HepG2 (cell line): ENCODE results near the gene KLHDC4. TPM values are rescaled to one million over a fixed set of nuclear protein-coding genes. Genes with fewer than 3 reads are reported as not detected.

Source experiments
- ATAC-seq: fragments of 200-7000 bp; cut with Tn5 transposase; 3 replicates; pipeline ENCODE4 v1.9.1; 2020; ENCODE audit warnings: mild to moderate bottlenecking, moderate library complexity
- BruUV-seq: library from RNA; stranded (reverse); fragments of 400-500 nt; replicated peaks from 2 replicates; lab custom pipeline; 2021; lab: Mats Ljungman, UMichigan
- CTCF ChIA-PET: fragments of 300-600 bp; formaldehyde crosslinking; extraction: SDS; loops from one replicate; lab custom pipeline; 2021; ENCODE audit warnings: low total read pairs, inconsistent platforms, low intra/inter-chr PET ratio; lab: Yijun Ruan, JAX
- POLR2A ChIA-PET: fragments of 350-600 bp; sonication (Branson Sonifier 250); formaldehyde crosslinking; loops from one replicate; lab custom pipeline; 2020; ENCODE audit warnings: antibody characterized with exemption, inconsistent platforms; lab: Yijun Ruan, JAX
- DNase-seq: peaks from one replicate; pipeline ENCODE4 v3.0.0-alpha.2; 2015; ENCODE audit warnings: low spot score
- FAIRE-seq: peaks from 3 replicates; lab custom pipeline; 2011; peaks lifted over from hg19 to GRCh38; lab: Jason Lieb, UNC
- H2AFZ ChIP-seq: one replicate; pipeline ENCODE4 v1.6.1; 2011; ENCODE audit warnings: low read length, inconsistent platforms
- H3K27ac ChIP-seq: fragments of 300-600 bp; 3 replicates; pipeline ENCODE4 v1.8.0; 2011; ENCODE audit warnings: mixed run types, mild to moderate bottlenecking, mixed read lengths, low read length, inconsistent platforms; ENCODE audit not compliant: insufficient read depth; ENCODE audit errors: extremely low read length
- H3K27me3 ChIP-seq, 2 experiments: fragments of 200-600 bp in 1 of 2; 2 replicates in 1 of 2; 3 replicates in 1 of 2; pipeline versions ENCODE4 v1.6.0 to v1.8.0; 2011; ENCODE audit warnings: low read length in 2 of 2, mild to moderate bottlenecking in 2 of 2, moderate library complexity in 2 of 2, inconsistent platforms in 1 of 2; ENCODE audit not compliant: insufficient read depth in 2 of 2, control insufficient read depth in 1 of 2
- H3K36me3 ChIP-seq, 2 experiments: fragments of 200-600 bp in 1 of 2; replicated peaks in 1 of 2; 2 replicates in 1 of 2; 3 replicates in 1 of 2; pipeline versions ENCODE4 v1.5.1 to v1.8.0; 2011; ENCODE audit warnings: low read length in 2 of 2, inconsistent platforms in 1 of 2; ENCODE audit not compliant: insufficient read depth in 2 of 2, control insufficient read depth in 1 of 2
- H3K4me1 ChIP-seq: 2 replicates; pipeline ENCODE4 v1.5.1; 2012; ENCODE audit warnings: low read length, inconsistent platforms; ENCODE audit not compliant: insufficient read depth
- H3K4me2 ChIP-seq: 2 replicates; pipeline ENCODE4 v1.6.0; 2011; ENCODE audit warnings: low read depth, low read length, inconsistent platforms
- H3K4me3 ChIP-seq, 3 experiments: fragments of 200-600 bp in 1 of 3; sonication (generic), shearing (Covaris generic) in 1 of 3; replicated peaks in 1 of 3; 2 replicates each; pipeline ENCODE4 v1.5.1; 2011 to 2016; ENCODE audit warnings: low read length in 3 of 3, inconsistent platforms in 2 of 3, low read depth in 2 of 3, mild to moderate bottlenecking in 2 of 3, control low read depth in 1 of 3, mixed read lengths in 1 of 3; ENCODE audit not compliant: insufficient read depth in 1 of 3
- H3K79me2 ChIP-seq: one replicate; pipeline ENCODE4 v1.6.1; 2011; ENCODE audit warnings: low read length, inconsistent platforms; ENCODE audit not compliant: insufficient read depth
- H3K9ac ChIP-seq: 2 replicates; pipeline ENCODE4 v1.6.0; 2011; ENCODE audit warnings: mild to moderate bottlenecking, low read depth, low read length, inconsistent platforms; ENCODE audit not compliant: insufficient read depth
- H3K9me3 ChIP-seq: 2 replicates; pipeline ENCODE4 v1.5.1; 2012; ENCODE audit warnings: mild to moderate bottlenecking, low read length
- H4K20me1 ChIP-seq: 2 replicates; pipeline ENCODE4 v1.6.0; 2011; ENCODE audit warnings: inconsistent platforms, mild to moderate bottlenecking, low read length, moderate library complexity; ENCODE audit not compliant: insufficient read depth
- ARHGAP35 ChIP-seq: sonication (generic); formaldehyde crosslinking; IDR thresholded peaks from 2 replicates; pipeline ENCODE4 v1.9.0; 2022; ENCODE audit warnings: mild to moderate bottlenecking, inconsistent platforms, moderate library complexity, missing genetic modification reagents, borderline replicate concordance
- ARID2 ChIP-seq: sonication (generic); formaldehyde crosslinking; IDR thresholded peaks from 2 replicates; pipeline ENCODE4 v1.8.1; 2022; ENCODE audit warnings: mild to moderate bottlenecking, missing genetic modification reagents, borderline replicate concordance
- JARID2 ChIP-seq: sonication (generic); formaldehyde crosslinking; IDR thresholded peaks from 2 replicates; pipeline ENCODE4 v1.8.1; 2023; ENCODE audit warnings: missing genetic modification reagents, inconsistent platforms; ENCODE audit not compliant: insufficient replicate concordance
- SALL1 ChIP-seq: sonication (generic); formaldehyde crosslinking; IDR thresholded peaks from 2 replicates; pipeline ENCODE4 v1.8.0; 2022; ENCODE audit warnings: mild to moderate bottlenecking, missing genetic modification reagents
- TBX3 ChIP-seq: fragments of 450-650 bp; IDR thresholded peaks from 2 replicates; pipeline ENCODE4 v1.6.1; 2017; ENCODE audit warnings: antibody characterized with exemption, mild to moderate bottlenecking, inconsistent platforms, borderline replicate concordance
- ZNF337 ChIP-seq: sonication (generic); formaldehyde crosslinking; IDR thresholded peaks from 2 replicates; pipeline ENCODE4 v1.5.1; 2020; ENCODE audit warnings: missing genetic modification reagents, low read depth, mild to moderate bottlenecking, borderline replicate concordance
- ZNF615 ChIP-seq: sonication (generic); formaldehyde crosslinking; IDR thresholded peaks from 2 replicates; pipeline ENCODE4 v1.5.0; 2020; ENCODE audit warnings: mild to moderate bottlenecking, missing genetic modification reagents, borderline replicate concordance
- ZNF816 ChIP-seq: sonication (generic); formaldehyde crosslinking; IDR thresholded peaks from 2 replicates; pipeline ENCODE4 v1.8.0; 2022; ENCODE audit warnings: missing genetic modification reagents, mild to moderate bottlenecking, borderline replicate concordance
- WGBS: methylation state at CpG from one replicate; pipeline ENCODE4 v1.1.6; 2017; ENCODE audit warnings: low lambda C conversion rate; 5-methylcytosine and 5-hydroxymethylcytosine counted together
- in situ Hi-C: cut with HindIII; loops from 2 replicates; pipeline ENCODE4 v1.10.0; 2017; ENCODE audit warnings: low pct_unique_long_range_greater_than_20kb; ENCODE audit not compliant: extremely low pct_ligation_motif_present
- intact Hi-C: fragments of 100-400 bp; cut with micrococcal nuclease; formaldehyde crosslinking; loops from one replicate; pipeline ENCODE4 v1.10.0; 2022; ENCODE audit not compliant: unreplicated experiment
- polyA plus RNA-seq, 8 experiments: library from polyadenylated mRNA; depleted of rRNA in 3 of 8; stranded (reverse) in 7 of 8; unstranded in 1 of 8; fragments of >200 nt; fragmentation: Illumina TruSeq in 4 of 8; extraction: Trizol in 4 of 8; gene quantifications; 2 replicates each; pipeline versions ENCODE4 v1.2.1 to v1.2.3, GENCODE V29; 2011 to 2016; ENCODE audit warnings: low read depth in 4 of 8, missing spikeins in 1 of 8, mixed read lengths in 1 of 8; ENCODE audit not compliant: insufficient read depth in 1 of 8
- total RNA-seq, 5 experiments: library from RNA; depleted of rRNA; stranded (reverse); fragments of >200 nt; fragmentation: Illumina TruSeq; extraction: Trizol; gene quantifications; 2 replicates each; pipeline ENCODE4 v1.2.3, GENCODE V29; 2016; ENCODE audit warnings: low read depth in 1 of 5
- TF ChIP-seq, protein P1 (sequence below): sonication (generic); formaldehyde crosslinking; IDR thresholded peaks from 2 replicates; pipeline ENCODE4 v1.4.0; 2020; ENCODE audit warnings: missing genetic modification reagents
- TF ChIP-seq, protein P2 (sequence below): sonication (generic); formaldehyde crosslinking; IDR thresholded peaks from 2 replicates; pipeline ENCODE4 v1.8.1; 2023; ENCODE audit warnings: mild to moderate bottlenecking, inconsistent platforms, moderate library complexity, missing genetic modification reagents, borderline replicate concordance

Gene KLHDC4
- total and polyA plus RNA-seq, 2 of the 13 experiments (the other 11 are each of a cell fraction or from before 2014, with no cell fraction given) = 18.7 to 31.8 TPM

DNA sequence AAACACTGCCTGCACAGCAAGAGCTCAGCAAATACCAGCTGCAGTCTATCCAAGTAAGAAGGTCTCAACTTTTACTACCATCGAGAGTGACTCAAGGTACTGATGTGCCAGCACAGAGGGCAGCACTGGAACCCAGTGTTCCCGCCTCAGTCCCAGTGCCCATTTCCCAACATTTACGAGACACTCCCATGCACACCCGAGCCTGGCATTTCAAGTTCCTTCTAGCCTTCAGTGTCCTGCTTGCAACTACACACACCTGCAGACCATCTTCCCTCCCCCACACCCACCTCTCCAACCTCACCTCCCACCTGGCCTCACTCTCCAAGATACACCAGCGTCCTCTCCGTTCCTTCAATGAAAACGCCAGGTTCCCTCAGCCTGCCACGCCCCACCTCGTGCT is 3.2 kb downstream of the KLHDC4 start:
- Histone ChIP-seq H3K27ac (no peak overlapping the region), H3K9me3 (no peaks in the 10 kb centered on the region), H4K20me1 (no peaks in the 10 kb centered on the region), H2AFZ (no peak overlapping the region), H3K9ac (no peak overlapping the region), H3K36me3 (peaks cover 19 to 47% of the 10 kb centered on the region in 2 experiments), H3K27me3 (no peaks in the 10 kb centered on the region; a peak in 1 of 5 replicates), H3K4me2 (no peak overlapping the region), H3K79me2 (peaks cover 31% of the 10 kb centered on the region), H3K4me1 (peaks cover 35% of the 10 kb centered on the region), H3K4me3 (no peak overlapping the region)
- no peak for TF ChIP-seq ARHGAP35
- TF ChIP-seq ZNF337 (CRISPR knock-in tag) = no peak
- TF ChIP-seq SALL1 (CRISPR knock-in tag) = no peak
- no peak for TF ChIP-seq JARID2 (CRISPR knock-in tag)
- TF ChIP-seq, protein P1, sequence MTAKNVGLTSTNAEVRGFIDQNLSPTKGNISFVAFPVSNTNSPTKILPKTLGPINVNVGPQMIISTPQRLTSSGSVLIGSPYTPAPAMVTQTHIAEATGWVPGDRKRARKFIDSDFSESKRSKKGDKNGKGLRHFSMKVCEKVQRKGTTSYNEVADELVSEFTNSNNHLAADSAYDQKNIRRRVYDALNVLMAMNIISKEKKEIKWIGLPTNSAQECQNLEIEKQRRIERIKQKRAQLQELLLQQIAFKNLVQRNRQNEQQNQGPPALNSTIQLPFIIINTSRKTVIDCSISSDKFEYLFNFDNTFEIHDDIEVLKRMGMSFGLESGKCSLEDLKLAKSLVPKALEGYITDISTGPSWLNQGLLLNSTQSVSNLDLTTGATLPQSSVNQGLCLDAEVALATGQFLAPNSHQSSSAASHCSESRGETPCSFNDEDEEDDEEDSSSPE = no peak
- no peak for TF ChIP-seq ARID2 (CRISPR knock-in tag)
- no peak for TF ChIP-seq ZNF615
- no peak for TF ChIP-seq TBX3
- TF ChIP-seq ZNF816 (CRISPR knock-in tag) = no peak
- TF ChIP-seq, protein P2, sequence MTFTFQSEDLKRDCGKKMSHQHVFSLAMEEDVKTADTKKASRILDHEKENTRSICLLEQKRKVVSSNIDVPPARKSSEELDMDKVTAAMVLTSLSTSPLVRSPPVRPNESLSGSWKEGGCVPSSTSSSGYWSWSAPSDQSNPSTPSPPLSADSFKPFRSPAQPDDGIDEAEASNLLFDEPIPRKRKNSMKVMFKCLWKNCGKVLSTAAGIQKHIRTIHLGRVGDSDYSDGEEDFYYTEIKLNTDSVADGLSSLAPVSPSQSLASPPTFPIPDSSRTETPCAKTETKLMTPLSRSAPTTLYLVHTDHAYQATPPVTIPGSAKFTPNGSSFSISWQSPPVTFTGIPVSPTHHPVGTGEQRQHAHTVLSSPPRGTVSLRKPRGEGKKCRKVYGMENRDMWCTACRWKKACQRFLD = no peak
- intact Hi-C loops (no loop called here), in situ Hi-C loops (no loop called here)
- no TSS peak for BruUV-seq
- 98% methylated on average over 8 of the region's 9 CpGs for WGBS
- POLR2A ChIA-PET = no interaction called here
- no peak for ATAC-seq
- DNase-seq = no peak
- CTCF ChIA-PET = no interaction called here
- no peak for FAIRE-seq
